NCI-H748 (cell line): Measurements from ENCODE around the gene FAM229A.
"Not testable (repeated sequence)": the region's sequence is repeated elsewhere in the genome, so short reads cannot be mapped to it uniquely, and the experiment has no call there.

ENCODE experiments used
- DNase-seq: peaks from one replicate; lab custom pipeline; 2025; ENCODE audit not compliant: unreplicated experiment; lab: John Stamatoyannopoulos, UW

The FAM229A gene, protein sequence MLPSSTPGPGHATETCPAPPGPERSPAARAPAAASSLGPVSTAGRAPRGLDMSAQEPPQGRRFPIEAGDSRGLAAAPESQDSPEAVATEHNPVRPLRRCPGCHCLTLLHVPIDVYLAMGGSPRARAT

DNA sequence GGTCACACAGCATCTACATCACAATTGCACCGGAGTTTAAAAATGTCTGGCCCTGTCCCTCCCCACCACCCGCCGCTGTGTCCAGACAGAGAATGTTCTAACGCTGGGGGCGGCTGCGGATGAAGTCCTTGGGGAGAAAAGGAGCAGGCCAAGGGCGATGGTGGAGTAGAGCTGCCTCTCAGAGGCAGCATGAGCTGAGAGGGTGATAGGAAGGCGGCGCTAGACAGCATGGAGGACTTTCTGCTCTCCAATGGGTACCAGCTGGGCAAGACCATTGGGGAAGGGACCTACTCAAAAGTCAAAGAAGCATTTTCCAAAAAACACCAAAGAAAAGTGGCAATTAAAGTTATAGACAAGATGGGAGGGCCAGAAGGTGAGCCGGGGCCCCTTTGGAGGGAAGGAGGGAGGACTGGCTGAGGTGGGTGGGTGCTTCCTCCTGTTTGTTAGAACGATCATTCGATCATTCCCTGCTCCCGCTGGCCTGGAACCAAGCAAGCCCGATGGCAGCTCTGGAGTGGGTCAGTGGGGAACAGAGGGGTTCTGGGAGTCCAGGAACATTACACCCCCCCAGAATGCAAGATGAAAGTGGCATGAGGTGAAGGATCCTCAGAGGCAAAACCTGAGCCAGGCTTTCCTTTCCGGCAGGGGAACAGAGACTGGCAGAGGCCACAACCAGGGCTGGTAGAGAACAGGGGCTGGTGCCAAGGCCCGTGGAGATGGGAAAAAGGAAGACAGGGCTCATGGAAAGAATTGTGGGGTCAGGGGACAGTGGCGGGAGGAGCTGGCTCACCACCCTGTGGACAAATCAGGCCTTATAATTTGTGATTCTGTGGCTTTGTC lies at the start of gene FAM229A, which contains the start of gene TSSK3:
FAM229A (minus strand) TSS at position 12 of the 840 bp plus-strand sequence. CDS start 394 bp downstream, outside the sequence.
TSSK3 (plus strand) TSS at position 66 of the 840 bp plus-strand sequence; CDS start at position 229, 163 bp downstream.
- DNase-seq = no peak

DNA sequence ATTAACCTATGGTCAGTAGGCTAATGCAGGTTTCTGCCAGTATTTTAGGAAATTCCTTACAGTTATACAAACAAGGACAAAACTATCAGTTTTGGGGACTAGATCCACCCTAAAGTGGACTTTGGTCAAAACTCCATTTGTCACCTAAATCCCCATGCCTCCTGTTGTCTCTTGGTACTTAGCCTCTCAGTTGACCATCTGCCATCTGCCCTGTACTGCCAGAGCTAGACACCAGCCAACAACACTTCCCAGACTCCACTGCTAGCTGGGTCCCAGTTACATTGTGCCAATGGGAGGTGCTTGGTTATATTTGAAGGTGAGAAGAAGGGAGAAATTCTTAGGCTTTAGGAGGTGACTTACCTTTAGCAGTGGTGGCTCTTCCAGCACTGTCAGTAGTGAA lies 49.0 kb upstream of the FAM229A start:
- DNase-seq = no peak

DNA sequence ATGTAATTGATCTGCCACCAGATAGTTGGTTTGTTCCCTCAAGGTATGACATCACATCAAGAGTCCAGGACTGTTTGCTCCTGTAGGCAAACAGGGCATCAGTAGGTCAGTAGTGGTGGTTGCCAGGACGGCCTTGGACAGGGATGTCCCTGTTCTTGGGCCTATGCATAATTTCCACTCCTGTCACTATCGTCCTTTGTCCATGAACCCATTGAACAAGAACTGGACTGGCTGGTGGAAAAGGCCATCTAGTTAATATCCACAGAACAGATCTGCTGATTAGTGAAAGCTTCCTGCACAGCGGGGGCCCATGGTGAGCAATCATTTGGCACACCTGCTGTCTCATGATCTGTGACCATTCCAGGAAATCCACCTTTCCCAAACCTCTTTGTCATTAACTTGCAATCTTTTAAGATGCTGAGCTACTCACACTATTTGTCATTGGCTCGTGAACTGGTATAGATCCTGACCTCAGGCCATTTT lies 44.4 kb upstream of the FAM229A start:
- no peak for DNase-seq

DNA sequence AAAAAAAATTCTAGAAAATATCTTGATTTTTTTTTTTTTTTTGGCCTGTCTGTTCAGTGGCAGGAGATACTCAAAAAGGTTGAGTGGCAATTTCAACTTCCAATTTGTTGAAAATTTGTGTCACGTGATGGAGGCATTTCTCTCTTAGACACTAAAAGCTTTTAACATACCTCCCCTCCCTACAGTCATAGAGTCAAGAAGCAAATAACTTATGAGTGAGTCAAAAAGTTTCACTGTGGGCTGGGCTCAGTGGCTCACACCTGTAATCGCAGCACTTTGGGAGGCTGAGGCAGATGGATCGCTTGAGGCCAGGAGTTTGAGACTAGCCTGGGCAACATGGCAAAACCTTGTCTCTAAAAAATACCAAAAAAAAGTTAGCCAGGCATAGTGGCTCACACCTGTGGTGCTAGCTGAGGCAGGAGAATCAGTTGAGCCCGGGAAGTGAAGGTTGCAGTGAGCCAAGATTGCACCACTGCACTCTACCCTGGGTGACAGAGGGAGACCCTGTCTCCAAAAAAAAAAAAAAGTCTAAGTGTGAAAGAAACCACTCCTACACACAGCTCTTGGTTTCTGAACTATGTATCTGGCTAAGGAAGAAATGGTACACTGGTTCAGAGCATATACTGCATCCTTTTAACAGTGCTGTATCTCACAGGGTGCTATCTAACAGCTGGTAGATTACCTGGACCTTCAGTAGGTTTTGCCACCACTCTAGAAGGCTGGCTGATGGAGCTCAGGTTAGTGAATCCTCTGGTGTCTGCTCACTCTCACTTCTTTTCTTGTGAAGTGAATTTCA lies 43.6 kb upstream of the FAM229A start:
- DNase-seq = no peak

DNA sequence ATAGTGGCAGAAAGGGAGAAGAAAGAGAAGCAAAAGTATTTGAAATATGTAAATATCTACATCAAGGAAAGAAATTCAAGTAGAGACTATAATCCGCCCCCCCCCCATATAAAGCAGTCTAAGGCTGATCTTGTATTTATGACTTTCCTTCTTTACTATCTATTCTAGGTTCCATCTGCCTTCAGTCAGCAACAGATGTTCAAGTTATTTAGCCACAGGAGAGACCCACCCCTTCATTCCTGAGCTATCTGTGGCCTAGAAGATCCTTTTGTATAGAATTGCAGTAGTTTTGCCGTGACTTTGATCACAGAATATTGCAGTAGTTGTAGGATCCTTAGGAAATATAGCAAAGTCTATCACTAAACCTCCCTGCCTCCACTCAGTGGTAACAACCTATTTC lies 42.7 kb upstream of the FAM229A start:
- DNase-seq = no peak

DNA sequence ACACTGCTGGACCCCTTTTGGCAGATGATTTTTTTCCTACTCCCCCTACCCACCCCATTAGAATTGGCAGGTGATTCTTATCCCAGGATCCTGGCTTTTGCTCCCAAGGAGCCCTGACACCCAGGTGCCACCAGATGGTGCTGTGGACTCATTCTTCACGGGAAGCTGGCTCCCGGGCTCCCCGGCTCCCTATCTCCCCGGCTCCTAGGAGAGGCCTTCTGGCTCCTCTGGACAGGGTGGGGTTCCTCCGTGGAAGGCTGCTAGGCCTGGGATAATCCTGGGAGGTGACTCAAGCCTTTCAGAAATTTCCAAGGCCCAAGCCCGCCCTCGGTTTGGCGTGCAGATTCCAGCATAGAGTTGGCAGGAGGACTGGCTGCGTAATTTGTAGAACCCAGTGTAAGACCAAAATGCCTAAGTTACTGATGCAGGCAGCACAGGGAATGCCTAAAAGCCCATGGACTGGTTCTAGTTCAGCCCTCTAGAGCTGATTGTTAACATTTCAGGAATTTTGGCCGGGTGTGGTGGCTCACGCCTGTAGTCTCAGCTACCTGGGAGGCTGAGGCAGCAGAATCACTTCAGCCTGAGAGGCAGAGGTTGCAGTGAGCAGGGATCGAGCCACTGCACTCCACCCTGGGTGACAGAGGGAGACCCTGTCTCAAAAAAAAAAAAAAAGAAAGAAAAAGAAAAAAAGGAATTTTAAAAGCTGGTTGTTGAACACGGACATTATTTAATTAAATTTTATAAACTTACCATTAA lies 38.8 kb upstream of the FAM229A start:
- peak; percentile 65 for DNase-seq

DNA sequence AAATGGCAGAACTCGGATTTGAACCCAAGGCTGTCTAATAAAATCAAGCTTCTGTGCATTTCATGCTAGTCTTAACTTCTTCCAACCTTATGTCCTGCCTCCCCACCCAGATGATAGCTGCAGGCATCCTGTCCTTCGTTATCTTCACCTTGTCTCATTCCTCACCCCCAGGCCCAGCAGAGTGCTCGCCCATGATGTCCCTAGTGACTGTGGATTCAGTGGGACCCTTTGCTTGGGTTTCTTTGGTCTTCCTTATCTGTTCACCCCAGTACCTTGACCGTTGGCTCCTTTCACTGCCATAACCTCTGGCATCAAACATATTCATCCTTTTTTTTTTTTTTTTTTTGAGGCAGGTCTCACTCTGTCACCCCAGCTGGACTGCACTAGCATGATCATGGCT lies 37.6 kb upstream of the FAM229A start:
- no peak for DNase-seq

DNA sequence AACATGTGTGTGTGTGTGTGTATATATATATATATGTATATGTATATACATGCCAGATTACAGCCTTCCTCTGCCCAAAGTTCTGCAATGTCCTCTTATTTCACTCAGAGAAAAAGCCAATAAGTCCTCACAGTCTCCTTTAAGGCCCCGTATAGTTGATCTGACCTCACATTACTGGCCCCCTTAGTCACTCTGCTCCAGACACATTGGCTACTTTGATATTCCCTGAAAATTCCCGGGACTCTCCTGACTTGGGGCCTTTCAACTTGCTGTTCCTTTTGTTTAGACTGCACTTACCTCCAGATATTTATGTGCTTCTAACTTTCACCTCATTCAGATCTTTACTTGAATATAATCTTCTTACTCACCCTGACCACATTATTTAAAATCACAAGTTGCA lies 36.1 kb upstream of the FAM229A start:
- no peak for DNase-seq

DNA sequence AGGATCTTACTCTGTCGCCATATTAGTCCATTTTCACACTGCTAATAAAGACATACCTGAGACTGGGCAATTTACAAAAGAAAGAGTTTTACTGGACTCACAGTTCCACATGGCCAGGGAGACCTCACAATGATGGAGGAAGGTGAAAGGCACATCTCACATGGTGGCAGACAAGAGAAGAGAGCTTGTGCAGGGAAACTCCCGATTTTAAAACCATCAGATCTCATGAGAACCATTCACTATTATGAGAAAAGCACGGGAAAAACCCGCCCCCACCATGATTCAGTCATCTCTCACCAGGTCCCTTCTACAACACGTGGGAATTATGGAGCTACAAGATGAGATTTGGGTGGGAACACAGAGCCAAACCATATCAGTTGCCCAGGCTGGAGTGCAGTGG lies 34.2 kb upstream of the FAM229A start:
- not testable (repeated sequence) for DNase-seq

DNA sequence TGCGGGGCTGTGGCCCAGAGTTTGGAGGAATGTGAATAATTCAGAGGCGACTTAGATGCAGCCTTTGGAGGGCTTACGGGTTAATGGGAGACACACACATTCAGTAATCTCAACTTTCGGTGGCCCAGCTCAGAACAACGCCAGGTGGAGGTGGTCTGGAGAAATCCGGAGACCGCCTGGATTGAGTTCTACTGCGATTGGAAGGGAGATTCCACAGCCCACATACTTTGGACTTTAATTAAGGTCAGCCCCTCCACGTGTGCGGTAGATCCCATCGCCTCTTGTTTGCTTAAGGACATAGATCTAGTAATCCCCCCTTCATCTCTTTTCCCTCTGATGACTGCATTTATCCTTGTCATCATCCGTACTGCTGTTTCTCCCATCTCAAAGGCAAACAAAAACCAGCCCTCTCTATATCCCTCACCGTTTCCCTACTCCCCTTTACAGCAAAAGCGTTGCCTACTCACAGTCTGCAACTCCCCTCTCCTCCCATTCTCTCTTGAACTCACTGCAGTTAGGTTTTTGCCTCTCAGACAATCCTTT lies 32.7 kb upstream of the FAM229A start:
- DNase-seq = no peak

DNA sequence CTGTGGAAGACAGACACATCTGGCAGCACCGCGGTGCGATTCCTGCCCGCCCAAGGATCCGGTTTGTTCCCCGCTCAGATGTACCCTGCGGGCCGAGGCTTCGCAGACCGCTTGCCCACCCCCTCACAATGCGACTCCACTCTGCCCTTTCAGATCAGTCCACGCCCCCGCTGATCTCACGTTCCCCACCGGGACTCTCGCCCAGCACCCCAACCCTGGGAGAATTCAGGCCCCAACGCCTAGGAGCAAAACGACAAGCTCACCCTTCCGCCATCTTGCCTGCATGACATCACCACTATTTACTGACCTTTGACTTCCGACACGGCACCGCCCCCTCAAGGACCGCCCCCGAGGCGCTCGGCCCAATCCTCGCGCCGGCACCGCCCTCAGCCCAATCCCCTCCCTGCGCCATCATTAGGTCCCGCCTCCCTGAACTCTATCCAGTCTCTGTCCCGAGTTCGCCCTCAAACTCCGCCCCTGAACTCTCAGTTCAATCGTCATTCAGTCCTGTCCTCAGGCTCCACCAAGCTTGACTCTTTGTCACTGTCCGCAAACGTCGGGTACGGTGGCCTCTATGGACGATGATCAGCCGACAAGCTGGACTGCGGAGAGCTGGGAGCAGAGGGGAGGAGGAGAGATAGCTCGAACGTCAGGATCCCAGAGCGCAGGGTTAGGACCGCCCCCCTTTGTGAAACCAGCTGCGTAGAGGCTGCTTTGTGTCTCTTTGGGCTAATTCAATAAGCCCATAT lies 32.0 kb upstream of the FAM229A start, which contains the start of gene BSDC1:
BSDC1 (minus strand) TSS at position 301 of the 749 bp plus-strand sequence; CDS start at position 274, 27 bp downstream.
- peak; percentile 98 for DNase-seq

DNA sequence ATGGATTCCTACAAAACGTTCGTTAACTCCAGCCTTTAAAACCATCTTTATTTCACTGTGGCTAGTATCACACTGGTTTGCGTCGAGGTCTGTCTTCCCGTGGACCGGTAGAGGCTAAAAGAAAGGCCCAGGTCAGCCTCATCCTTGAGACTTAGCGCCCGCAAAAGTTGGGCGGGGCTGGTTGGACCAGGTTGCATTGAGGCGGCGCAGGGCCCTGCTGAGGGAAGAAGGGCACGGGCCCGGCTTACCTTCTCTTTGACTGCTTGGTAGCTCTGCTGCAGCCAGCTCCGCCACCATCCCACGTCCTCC lies 31.5 kb upstream of the FAM229A start:
- DNase-seq = peak; percentile 49

DNA sequence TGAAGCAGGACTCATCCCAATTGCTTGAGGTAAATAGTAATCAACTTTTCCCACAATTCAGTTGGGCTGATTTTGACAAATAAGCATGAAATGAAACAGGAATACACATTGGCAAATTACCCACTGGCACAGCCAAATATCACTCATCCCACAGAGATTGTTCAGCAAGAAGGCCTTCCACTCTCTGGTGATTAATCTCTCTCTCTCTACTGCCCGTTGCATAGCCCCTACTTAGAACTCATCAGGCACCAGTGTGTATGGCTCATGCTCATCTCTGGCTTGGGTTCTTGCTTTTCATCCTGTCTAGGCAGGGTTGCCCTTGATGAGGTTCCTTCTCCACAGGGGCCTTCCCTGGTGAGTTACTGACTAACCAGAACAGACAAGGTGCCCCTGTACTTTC lies 30.9 kb upstream of the FAM229A start:
- DNase-seq = no peak

DNA sequence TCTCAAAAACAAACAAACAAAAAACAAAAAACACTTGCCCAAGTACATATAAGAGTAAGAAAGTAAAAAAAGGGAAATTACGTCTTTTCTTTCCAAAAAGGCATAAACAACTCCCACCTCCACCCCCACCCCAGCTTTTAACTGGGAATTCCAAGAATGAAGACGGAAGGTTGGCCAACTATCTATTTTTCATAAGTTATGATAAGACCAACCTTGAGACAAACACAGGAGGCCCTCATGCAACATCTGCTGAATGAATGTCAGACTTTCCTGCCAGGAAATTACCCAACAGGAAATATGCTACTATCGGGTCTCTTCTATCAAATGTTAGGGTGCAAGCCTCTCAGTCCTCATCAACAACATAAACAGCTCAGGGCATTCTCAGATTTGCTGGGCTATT lies 30.0 kb upstream of the FAM229A start:
- no peak for DNase-seq

DNA sequence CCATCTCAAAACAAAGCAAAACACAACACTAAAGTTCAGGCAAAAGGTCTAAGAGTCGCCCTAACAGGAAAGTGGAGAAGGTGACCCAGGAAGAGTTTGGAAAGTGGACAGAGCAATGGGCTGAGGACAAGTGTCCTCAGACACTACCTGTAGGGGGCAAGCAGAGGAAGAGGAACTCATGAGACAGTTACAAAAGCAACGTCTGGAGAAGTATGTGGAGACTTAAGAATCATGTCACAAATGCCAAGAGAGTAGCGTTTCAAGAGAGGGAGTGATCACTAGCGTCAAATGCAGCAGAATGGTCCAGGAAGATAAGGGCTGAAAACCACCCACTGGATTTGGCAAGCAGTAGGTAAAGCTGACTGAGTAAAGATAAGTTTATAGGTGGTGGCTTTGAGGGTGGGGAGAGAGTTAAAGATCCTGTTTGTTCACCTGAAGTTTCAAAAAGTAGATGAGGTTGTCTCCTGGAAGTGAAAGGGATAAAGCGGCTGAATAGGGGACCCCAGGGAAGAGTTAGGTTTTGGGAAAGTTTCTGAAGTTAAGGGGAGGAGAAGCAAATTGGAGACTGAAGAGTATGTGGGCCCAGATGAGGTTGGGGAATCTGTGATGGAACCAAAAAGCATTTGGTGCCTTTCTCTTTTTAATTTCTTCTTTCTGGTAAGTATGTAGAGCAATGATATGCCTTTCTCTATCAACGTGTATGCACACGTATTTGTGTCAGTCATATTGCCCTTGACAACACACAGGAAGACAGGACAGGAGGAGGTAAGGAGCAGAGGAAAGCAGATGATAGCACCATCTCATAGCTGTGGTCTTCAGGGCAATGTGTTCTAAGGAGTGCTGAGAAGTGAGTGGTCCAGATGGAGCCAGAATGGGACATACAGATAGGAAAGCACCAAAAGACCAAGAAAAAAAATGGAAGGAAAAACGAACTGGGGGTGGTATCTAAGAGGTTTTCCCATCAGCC lies 28.9 kb upstream of the FAM229A start:
- DNase-seq = no peak

DNA sequence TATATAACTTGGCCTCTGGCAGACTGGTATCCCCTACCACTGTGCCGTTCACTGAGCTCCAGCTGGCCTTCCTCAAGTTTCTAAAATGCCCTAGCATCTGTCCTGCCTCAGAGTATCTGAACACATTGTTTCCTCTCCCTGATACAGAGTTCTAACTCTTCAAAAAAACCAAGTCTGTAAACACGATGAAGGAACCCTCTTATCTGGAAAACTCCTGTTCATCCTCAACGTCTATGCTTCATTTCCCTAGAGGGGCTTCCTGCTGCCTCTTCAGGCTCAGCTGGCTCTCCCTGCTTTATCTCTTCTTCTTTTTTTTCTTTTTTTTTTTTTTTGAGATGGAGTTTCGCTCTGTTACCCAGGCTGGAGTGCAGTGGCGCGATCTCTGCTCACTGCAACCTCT lies 26.4 kb upstream of the FAM229A start:
- DNase-seq = no peak

DNA sequence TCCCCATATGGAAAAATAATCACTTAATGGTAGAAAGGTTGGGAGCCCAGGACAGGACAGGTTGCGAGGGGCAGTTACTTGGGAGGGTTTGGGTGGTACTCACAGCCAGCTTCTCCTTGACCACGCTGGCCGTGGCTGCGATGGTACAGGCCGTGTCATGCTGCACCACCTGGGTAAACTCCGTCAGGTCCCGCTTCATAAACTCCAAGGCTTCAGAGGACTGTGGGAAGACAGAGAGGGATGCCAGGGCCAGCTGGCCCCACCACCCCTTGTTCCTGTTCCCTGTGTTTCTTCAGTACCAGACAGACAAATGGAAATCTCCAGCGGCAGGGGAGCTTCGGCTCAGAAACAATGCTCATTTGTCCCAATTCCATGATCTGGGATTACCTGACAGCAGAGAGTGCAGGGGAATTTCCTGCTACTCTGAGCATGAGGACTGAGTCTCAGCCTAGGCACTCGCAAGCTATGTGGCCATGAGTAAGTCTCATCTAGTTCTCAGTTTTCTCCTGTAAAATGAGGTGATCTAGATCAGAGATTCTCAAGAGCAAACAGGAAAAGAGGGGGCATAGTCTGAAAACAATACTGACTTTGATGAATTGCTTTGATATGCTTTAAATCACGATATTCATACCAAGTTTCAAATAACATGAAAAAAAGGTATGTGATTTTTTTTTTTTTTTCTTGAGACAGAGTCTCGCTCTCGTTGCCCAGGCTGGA lies 24.5 kb upstream of the FAM229A start:
- DNase-seq = no peak

DNA sequence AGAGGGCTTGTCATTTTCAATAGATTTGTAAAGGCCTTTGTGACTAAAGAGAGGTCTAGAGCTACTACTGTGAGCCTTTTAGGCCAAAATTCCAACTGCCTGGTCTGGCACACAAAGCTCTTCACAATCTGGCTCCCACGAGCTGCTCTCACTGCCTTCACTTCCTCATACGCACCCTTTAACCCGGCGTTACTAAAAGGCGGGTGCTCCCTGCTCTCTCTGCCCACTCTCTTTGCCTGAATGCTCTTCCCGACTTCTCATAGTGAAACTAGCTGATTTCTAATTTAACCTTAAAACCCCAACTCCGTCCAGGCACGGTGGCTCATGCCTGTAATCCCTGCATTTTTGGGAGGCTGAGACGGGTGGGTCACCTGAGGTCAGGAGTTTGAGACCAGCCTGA lies 17.8 kb upstream of the FAM229A start:
- no peak for DNase-seq
